ENCODE measurements around the gene MCMBP. TPM values are rescaled to one million over a fixed set of nuclear protein-coding genes. Genes with fewer than 3 reads are reported as not detected.
"Not testable (repeated sequence)": the region's sequence is repeated elsewhere in the genome, so short reads cannot be mapped to it uniquely, and the experiment has no call there.

The MCMBP gene
- total RNA-seq, 1 experiment from 2014 or later: 36.1 TPM

GRCh38 chr10:119917777-119918176, 45.1 kb upstream of the MCMBP start:
- no peaks in the 10 kb centered on the region for H4K20me1 ChIP-seq (ENCODE audit: low read length)
- H3K79me2 ChIP-seq (ENCODE audit: low read length): no peaks in the 10 kb centered on the region
- H3K9me2 ChIP-seq (replicated peaks; ENCODE audit: low read length): no peaks in the 10 kb centered on the region
- BruUV-seq (replicated peaks): no TSS peak
- H3F3A ChIP-seq (ENCODE audit: low read length, unreplicated experiment): no peaks in the 10 kb centered on the region
- DNase-seq: peak; percentile 6
- no peak for ATAC-seq
- no peak overlapping the region for H3K4me3 ChIP-seq (ENCODE audit: low read length)
- CTCF ChIA-PET: no interaction called here
- no peak overlapping the region for H3K9ac ChIP-seq (ENCODE audit: low read length)
- no peak overlapping the region for H2AFZ ChIP-seq (ENCODE audit: low read length)
- intact Hi-C loops (cut with micrococcal nuclease): no loop called here
- H3K27ac ChIP-seq (ENCODE audit: low read length): no peak overlapping the region
- H3K27me3 ChIP-seq (ENCODE audit: low read length): no peaks in the 10 kb centered on the region
- TF ChIP-seq, protein P1, sequence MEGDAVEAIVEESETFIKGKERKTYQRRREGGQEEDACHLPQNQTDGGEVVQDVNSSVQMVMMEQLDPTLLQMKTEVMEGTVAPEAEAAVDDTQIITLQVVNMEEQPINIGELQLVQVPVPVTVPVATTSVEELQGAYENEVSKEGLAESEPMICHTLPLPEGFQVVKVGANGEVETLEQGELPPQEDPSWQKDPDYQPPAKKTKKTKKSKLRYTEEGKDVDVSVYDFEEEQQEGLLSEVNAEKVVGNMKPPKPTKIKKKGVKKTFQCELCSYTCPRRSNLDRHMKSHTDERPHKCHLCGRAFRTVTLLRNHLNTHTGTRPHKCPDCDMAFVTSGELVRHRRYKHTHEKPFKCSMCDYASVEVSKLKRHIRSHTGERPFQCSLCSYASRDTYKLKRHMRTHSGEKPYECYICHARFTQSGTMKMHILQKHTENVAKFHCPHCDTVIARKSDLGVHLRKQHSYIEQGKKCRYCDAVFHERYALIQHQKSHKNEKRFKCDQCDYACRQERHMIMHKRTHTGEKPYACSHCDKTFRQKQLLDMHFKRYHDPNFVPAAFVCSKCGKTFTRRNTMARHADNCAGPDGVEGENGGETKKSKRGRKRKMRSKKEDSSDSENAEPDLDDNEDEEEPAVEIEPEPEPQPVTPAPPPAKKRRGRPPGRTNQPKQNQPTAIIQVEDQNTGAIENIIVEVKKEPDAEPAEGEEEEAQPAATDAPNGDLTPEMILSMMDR (conservative IDR thresholded peaks at IDR 0.05; ENCODE audit: low read depth, low read length): peak; percentile 34
- no peak for TF ChIP-seq EZH2 (IDR thresholded peaks at IDR 0.05; ENCODE audit: low read length, unreplicated experiment)
- no peak for TF ChIP-seq EZH2phosphoT487 (IDR thresholded peaks at IDR 0.05; ENCODE audit: borderline replicate concordance, low read length)
- H3K36me3 ChIP-seq (ENCODE audit: low read depth, low read length): peaks cover 38% of the 10 kb centered on the region
- no peaks in the 10 kb centered on the region for H3K9me3 ChIP-seq (ENCODE audit: low read length)
- POLR2A ChIA-PET (ENCODE audit: unreplicated experiment): no interaction called here
- no peak overlapping the region for H3K4me2 ChIP-seq (ENCODE audit: low read length)
- H3K4me1 ChIP-seq (ENCODE audit: insufficient read depth, low read length): no peaks in the 10 kb centered on the region

- H3K36me3 ChIP-seq (ENCODE audit: low read depth, low read length): peaks cover 5% of the 10 kb centered on the region; the same call in 1 of the 2 replicates
- H4K20me1 ChIP-seq (ENCODE audit: low read length): no peaks in the 10 kb centered on the region
- no peak overlapping the region for H3K4me3 ChIP-seq (ENCODE audit: low read length)
- no peaks in the 10 kb centered on the region for H3K9me2 ChIP-seq (replicated peaks; ENCODE audit: low read length)
- H3K9ac ChIP-seq (ENCODE audit: low read length): no peak overlapping the region
- H3F3A ChIP-seq (ENCODE audit: low read length, unreplicated experiment): no peaks in the 10 kb centered on the region
- intact Hi-C loops (cut with micrococcal nuclease): no loop called here
- DNase-seq (no peak), ATAC-seq (no peak)
- no peaks in the 10 kb centered on the region for H3K9me3 ChIP-seq (ENCODE audit: low read length)
- no peaks in the 10 kb centered on the region for H3K79me2 ChIP-seq (ENCODE audit: low read length)
- TF ChIP-seq EZH2phosphoT487 (IDR thresholded peaks at IDR 0.05; ENCODE audit: borderline replicate concordance, low read length) (no peak), EZH2 (IDR thresholded peaks at IDR 0.05; ENCODE audit: low read length, unreplicated experiment) (no peak)
- TF ChIP-seq, protein P1 (conservative IDR thresholded peaks at IDR 0.05; ENCODE audit: low read depth, low read length): no peak
- H3K4me1 ChIP-seq (ENCODE audit: insufficient read depth, low read length): no peaks in the 10 kb centered on the region
- no peak overlapping the region for H2AFZ ChIP-seq (ENCODE audit: low read length)
- no TSS peak for BruUV-seq (replicated peaks)
- ChIA-PET POLR2A (ENCODE audit: unreplicated experiment) (no interaction called here), CTCF (no interaction called here)
- H3K4me2 ChIP-seq (ENCODE audit: low read length): no peak overlapping the region
- no peak overlapping the region for H3K27ac ChIP-seq (ENCODE audit: low read length)
- no peaks in the 10 kb centered on the region for H3K27me3 ChIP-seq (ENCODE audit: low read length)
These were observed 38.0 kb upstream of the MCMBP start for GRCh38 chr10:119910689-119911088.

DNA sequence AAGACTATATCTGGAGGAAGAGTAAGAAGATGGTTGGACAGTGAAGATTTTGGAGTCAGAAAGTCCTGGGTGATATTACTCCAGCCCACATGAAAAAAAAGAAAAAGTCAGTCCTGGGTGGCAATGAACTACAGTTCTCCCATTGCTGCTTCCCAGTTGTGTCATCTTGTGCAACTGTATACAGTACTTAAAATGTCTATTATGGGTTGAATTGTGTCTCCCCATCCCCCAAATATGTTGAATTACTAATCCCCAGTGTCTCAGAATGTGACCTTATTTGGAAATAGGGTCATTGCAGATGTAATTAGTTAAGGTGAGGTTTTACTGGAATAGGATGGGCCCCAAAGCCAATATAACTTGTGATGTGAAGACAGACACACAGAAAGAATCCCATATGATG, 35.5 kb upstream of the MCMBP start:
- TF ChIP-seq, protein P1 (conservative IDR thresholded peaks at IDR 0.05; ENCODE audit: low read depth, low read length): no peak
- H3K9ac ChIP-seq (ENCODE audit: low read length): no peak overlapping the region
- no peak for ATAC-seq
- H4K20me1 ChIP-seq (ENCODE audit: low read length): no peaks in the 10 kb centered on the region
- no peaks in the 10 kb centered on the region for H3K4me1 ChIP-seq (ENCODE audit: insufficient read depth, low read length)
- no peaks in the 10 kb centered on the region for H3F3A ChIP-seq (ENCODE audit: low read length, unreplicated experiment)
- no peak overlapping the region for H3K4me2 ChIP-seq (ENCODE audit: low read length)
- no peak overlapping the region for H3K27ac ChIP-seq (ENCODE audit: low read length)
- intact Hi-C loops (cut with micrococcal nuclease): no loop called here
- no peak for DNase-seq
- peaks cover 5% of the 10 kb centered on the region; the same call in 1 of the 2 replicates for H3K36me3 ChIP-seq (ENCODE audit: low read depth, low read length)
- ChIA-PET POLR2A (ENCODE audit: unreplicated experiment) (no interaction called here), CTCF (no interaction called here)
- no peaks in the 10 kb centered on the region for H3K27me3 ChIP-seq (ENCODE audit: low read length)
- H3K9me2 ChIP-seq (replicated peaks; ENCODE audit: low read length): no peaks in the 10 kb centered on the region
- no TSS peak for BruUV-seq (replicated peaks)
- no peak overlapping the region for H3K4me3 ChIP-seq (ENCODE audit: low read length)
- 0 out of 2 replicates have a peak, but pooled peaks cover 1% of the 10 kb centered on the region for H3K79me2 ChIP-seq (ENCODE audit: low read length)
- H2AFZ ChIP-seq (ENCODE audit: low read length): no peak overlapping the region
- H3K9me3 ChIP-seq (ENCODE audit: low read length): no peaks in the 10 kb centered on the region

- H3K79me2 ChIP-seq (ENCODE audit: low read length); POLR2A ChIA-PET (ENCODE audit: unreplicated experiment): not testable (repeated sequence)
These were observed 35.1 kb upstream of the MCMBP start for GRCh38 chr10:119907695-119908094.

More at GRCh38 chr10:119907695-119908094, 35.1 kb upstream of the MCMBP start:
- H3K4me3 ChIP-seq (ENCODE audit: low read length); H3K9me3 ChIP-seq (ENCODE audit: low read length); H3K4me1 ChIP-seq (ENCODE audit: insufficient read depth, low read length); H3K9ac ChIP-seq (ENCODE audit: low read length); ATAC-seq; H3K27ac ChIP-seq (ENCODE audit: low read length); H3K36me3 ChIP-seq (ENCODE audit: low read depth, low read length); H3F3A ChIP-seq (ENCODE audit: low read length, unreplicated experiment); H3K4me2 ChIP-seq (ENCODE audit: low read length); CTCF ChIA-PET; DNase-seq; intact Hi-C loops (cut with micrococcal nuclease); H4K20me1 ChIP-seq (ENCODE audit: low read length); BruUV-seq (replicated peaks); H3K9me2 ChIP-seq (replicated peaks; ENCODE audit: low read length); H3K27me3 ChIP-seq (ENCODE audit: low read length); H2AFZ ChIP-seq (ENCODE audit: low read length): not testable (repeated sequence)

Data from PC-3 (cell line).